ENCODE data around the gene SLC14A1. TPM values are rescaled to one million over a fixed set of nuclear protein-coding genes. Genes with fewer than 3 reads are reported as not detected.

Gene SLC14A1
- total and polyA plus RNA-seq, 2 of the 8 experiments (the other 6 are each of a cell fraction or from before 2014, with no cell fraction given), result 0.18 TPM; not detected in 1

DNA sequence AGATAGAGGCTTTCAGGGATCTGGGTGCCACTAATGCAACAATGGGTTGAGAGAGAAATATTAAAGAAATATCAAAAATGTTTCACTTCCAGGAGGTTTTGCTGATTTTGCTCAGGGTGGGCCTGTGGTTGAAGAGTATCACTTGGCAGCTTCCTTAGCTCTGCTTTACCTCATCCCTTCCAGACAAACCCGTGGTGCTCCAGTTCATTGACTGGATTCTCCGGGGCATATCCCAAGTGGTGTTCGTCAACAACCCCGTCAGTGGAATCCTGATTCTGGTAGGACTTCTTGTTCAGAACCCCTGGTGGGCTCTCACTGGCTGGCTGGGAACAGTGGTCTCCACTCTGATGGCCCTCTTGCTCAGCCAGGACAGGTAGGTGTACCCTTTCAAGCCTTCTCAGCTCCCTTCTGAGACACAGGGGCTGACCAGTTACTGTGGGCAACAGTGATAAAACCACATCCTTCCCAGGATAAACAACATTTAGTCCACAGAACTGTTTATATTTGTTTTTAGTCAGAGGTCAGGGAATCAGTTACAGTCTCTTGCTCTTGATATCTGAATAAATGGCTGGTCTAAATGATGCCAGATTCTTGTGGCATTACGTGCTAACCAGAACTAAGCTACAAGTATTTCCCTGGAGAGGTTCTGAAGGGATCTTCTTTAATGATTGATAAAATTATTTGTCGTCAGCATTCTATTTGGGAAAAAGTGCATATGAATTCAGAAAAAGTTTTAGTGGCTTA, 7.0 kb downstream of the SLC14A1 start:
- Histone ChIP-seq H2BK15ac (ENCODE audit: low read length) (no peak overlapping the region), H3K27ac (ENCODE audit: low read depth, low read length) (no peak overlapping the region), H2BK120ac (replicated peaks; ENCODE audit: low read depth, low read length) (no peak overlapping the region), H2BK12ac (ENCODE audit: low read depth, low read length) (no peak overlapping the region), H3K4me3 (ENCODE audit: extremely low read depth in 1 of 4, insufficient read depth in 2 of 4, low read depth in 3 of 4, low read length in 4 of 4) (no peak overlapping the region), H3K36me3 (ENCODE audit: control insufficient read depth in 2 of 4, insufficient read depth in 4 of 4, low read length in 3 of 4) (no peaks in the 10 kb centered on the region; a peak in 1 of 8 replicates), H2BK5ac (ENCODE audit: low read depth, low read length) (no peak overlapping the region), H3K14ac (ENCODE audit: insufficient read length) (no peak overlapping the region), H4K8ac (ENCODE audit: extremely low read depth, insufficient read depth, low read length) (no peak overlapping the region), H2BK20ac (ENCODE audit: low read length) (no peak overlapping the region), H3K27me3 (replicated peaks in 1 of 4; ENCODE audit: control insufficient read depth in 3 of 4, extremely low read depth in 1 of 4, insufficient read depth in 3 of 4, low read length in 3 of 4) (no peaks in the 10 kb centered on the region), H3K56ac (replicated peaks; ENCODE audit: insufficient read length, low read depth, low read length) (no peak overlapping the region), H3K4me2 (ENCODE audit: insufficient read depth in 1 of 2, low read depth in 2 of 2, low read length in 2 of 2) (no peak overlapping the region), H4K20me1 (replicated peaks in 1 of 2; ENCODE audit: control insufficient read depth in 1 of 2, insufficient read depth in 2 of 2, low read length in 2 of 2) (no peaks in the 10 kb centered on the region), H3K9ac (replicated peaks in 1 of 4; ENCODE audit: extremely low read depth in 1 of 4, low read depth in 3 of 4, low read length in 3 of 4) (no peak overlapping the region), H3K4ac (replicated peaks; ENCODE audit: insufficient read length, low read depth, low read length) (no peak overlapping the region), H3K9me3 (ENCODE audit: insufficient read depth in 2 of 2, low read depth in 1 of 2, low read length in 1 of 2) (no peaks in the 10 kb centered on the region), H3K79me2 (ENCODE audit: control insufficient read depth in 1 of 2, insufficient read depth in 2 of 2, low read length in 2 of 2) (no peaks in the 10 kb centered on the region), H3K79me1 (ENCODE audit: low read depth, low read length) (no peaks in the 10 kb centered on the region; the same call in 1 of the 2 replicates), H3K23me2 (ENCODE audit: low read depth, low read length) (no peaks in the 10 kb centered on the region), H3K18ac (ENCODE audit: extremely low read depth, low read length) (no peak overlapping the region), H4K91ac (replicated peaks; ENCODE audit: insufficient read length, low read length) (no peak overlapping the region), H3K4me1 (replicated peaks in 1 of 4; ENCODE audit: control insufficient read depth in 3 of 4, insufficient read depth in 4 of 4, low read length in 3 of 4) (no peaks in the 10 kb centered on the region), H2AFZ (ENCODE audit: low read length) (no peak overlapping the region), H3K23ac (ENCODE audit: insufficient read length) (no peak overlapping the region), H4K5ac (ENCODE audit: insufficient read length, low read depth, low read length) (no peak overlapping the region), H2AK5ac (ENCODE audit: low read depth, low read length) (no peak overlapping the region)
- no peak for FAIRE-seq
- no peak for DNase-seq (ENCODE audit: low read depth in 1 of 2, low spot score in 2 of 2)
- ChIA-PET POLR2A (ENCODE audit: partially characterized antibody) (interaction anchor here (0.7 kb wide), 1 partner anchor 44 kb away, joined by 4 read pairs; no protein-coding TSS in a partner anchor), CTCF (ENCODE audit: partially characterized antibody) (interaction anchor here (0.9 to 15.7 kb wide), 15 partner anchors 9 to 256 kb away, joined by 3 to 143 read pairs (median 6); partner anchors contain the start of gene SLC14A1)
- WGBS, 2 experiments (ENCODE audit: extremely low coverage in 1 of 2, insufficient coverage in 1 of 2, insufficient read length in 1 of 2, insufficient replicate concordance in 2 of 2, low coverage in 1 of 2, low lambda C conversion rate in 2 of 2, missing lambda C conversion rate in 1 of 2), result 81% methylated on average over 6 of the region's 6 CpGs; no CpG with 5 or more reads in 1 of the 2 experiments
- no peak for TF ChIP-seq POU5F1 (IDR thresholded peaks at IDR 0.05; ENCODE audit: low read depth, low read length)
- TF ChIP-seq SAP30 (IDR thresholded peaks at IDR 0.05; ENCODE audit: insufficient read depth, insufficient replicate concordance, low read length), result no peak
- TF ChIP-seq SP1 (IDR thresholded peaks at IDR 0.05; ENCODE audit: low read depth, low read length), result no peak
- no peak for TF ChIP-seq CBX5 (IDR thresholded peaks at IDR 0.05; ENCODE audit: low read depth, low read length)
- TF ChIP-seq NRF1 (IDR thresholded peaks at IDR 0.05; ENCODE audit: low read depth, low read length), result no peak
- no peak for TF ChIP-seq PHF8 (conservative IDR thresholded peaks at IDR 0.05; ENCODE audit: low read depth, low read length)
- TF ChIP-seq RNF2 (IDR thresholded peaks at IDR 0.05; ENCODE audit: borderline replicate concordance, low read depth, low read length, missing control alignments, poor library complexity, severe bottlenecking), result no peak
- no peak for TF ChIP-seq HDAC2 (IDR thresholded peaks at IDR 0.05; ENCODE audit: borderline replicate concordance in 1 of 2, low read depth in 2 of 2, low read length in 2 of 2)
- no peak for TF ChIP-seq EZH2 (IDR thresholded peaks at IDR 0.05; ENCODE audit: low read depth, low read length, severe bottlenecking)
- no peak for TF ChIP-seq SIX5 (IDR thresholded peaks at IDR 0.05; ENCODE audit: low read depth, low read length)
- TF ChIP-seq CEBPB (IDR thresholded peaks at IDR 0.05; ENCODE audit: low read depth, low read length), result no peak
- no peak for TF ChIP-seq ZNF274 (IDR thresholded peaks at IDR 0.05; ENCODE audit: borderline replicate concordance, extremely low read depth, low read length)
